WTC11 (cell line): Measurements from ENCODE around the gene RPS6KL1. TPM values are rescaled to one million over a fixed set of nuclear protein-coding genes. Genes with fewer than 3 reads are reported as not detected.

Experiments used
- ATAC-seq: fragments of 200-7000 bp; cut with Tn5 transposase; 2 replicates; pipeline ENCODE4 v1.10.0; 2021; ENCODE audit warnings: mild to moderate bottlenecking, moderate library complexity
- CTCF ChIA-PET: fragments of 300-600 bp; sonication (Branson Sonifier 250); formaldehyde crosslinking; loops from one replicate; lab custom pipeline; 2021; ENCODE audit warnings: antibody characterized with exemption; lab: Charles Lee
- POLR2A ChIA-PET: fragments of 350-600 bp; sonication (Branson Sonifier 250); formaldehyde crosslinking; loops from one replicate; lab custom pipeline; 2021; ENCODE audit warnings: antibody characterized with exemption; lab: Charles Lee
- DNase-seq: peaks from one replicate; pipeline ENCODE4 v3.0.0; 2021; ENCODE audit warnings: low spot score
- H3K27ac Mint-ChIP-seq: 2 replicates; pipeline ENCODE4 v1.8.0; 2021; ENCODE audit warnings: mixed read lengths
- H3K27me3 Mint-ChIP-seq: 2 replicates; pipeline ENCODE4 v1.8.0; 2021; ENCODE audit warnings: low read depth, mild to moderate bottlenecking, moderate library complexity, mixed read lengths
- H3K36me3 Mint-ChIP-seq: 2 replicates; pipeline ENCODE4 v1.8.0; 2021; ENCODE audit warnings: mixed read lengths
- H3K4me1 Mint-ChIP-seq: 2 replicates; pipeline ENCODE4 v1.8.0; 2022; ENCODE audit warnings: mixed read lengths
- H3K4me3 Mint-ChIP-seq: 2 replicates; pipeline ENCODE4 v1.8.0; 2021; ENCODE audit warnings: mild to moderate bottlenecking, moderate library complexity, mixed read lengths
- H3K9me3 Mint-ChIP-seq: 2 replicates; pipeline ENCODE4 v1.8.0; 2021; ENCODE audit warnings: mixed read lengths
- AFF4 ChIP-seq: sonication (generic); formaldehyde crosslinking; IDR thresholded peaks from 2 replicates; pipeline ENCODE4 v1.8.1; 2023; ENCODE audit warnings: mild to moderate bottlenecking, missing genetic modification reagents, borderline replicate concordance
- CBFB ChIP-seq: sonication (generic); formaldehyde crosslinking; IDR thresholded peaks from 2 replicates; pipeline ENCODE4 v1.8.1; 2022; ENCODE audit warnings: mild to moderate bottlenecking, low read depth, missing genetic modification reagents
- E2F4 ChIP-seq: sonication (generic); formaldehyde crosslinking; IDR thresholded peaks from 2 replicates; pipeline ENCODE4 v1.8.1; 2022; ENCODE audit warnings: low read depth, mild to moderate bottlenecking, moderate library complexity, missing genetic modification reagents, borderline replicate concordance
- ESRRA ChIP-seq: sonication (generic); formaldehyde crosslinking; IDR thresholded peaks from 2 replicates; pipeline ENCODE4 v1.8.1; 2022; ENCODE audit warnings: mild to moderate bottlenecking, missing genetic modification reagents, borderline replicate concordance
- FOXJ3 ChIP-seq: sonication (generic); formaldehyde crosslinking; IDR thresholded peaks from 2 replicates; pipeline ENCODE4 v1.9.0; 2021; ENCODE audit warnings: missing genetic modification reagents, mild to moderate bottlenecking, borderline replicate concordance
- FOXK1 ChIP-seq: sonication (generic); formaldehyde crosslinking; IDR thresholded peaks from 2 replicates; pipeline ENCODE4 v1.8.0; 2022; ENCODE audit warnings: mild to moderate bottlenecking, moderate library complexity, missing genetic modification reagents
- IRF2 ChIP-seq: sonication (generic); formaldehyde crosslinking; IDR thresholded peaks from 2 replicates; pipeline ENCODE4 v1.8.0; 2022; ENCODE audit warnings: low read depth, missing genetic modification reagents, borderline replicate concordance
- MAX ChIP-seq: sonication (generic); formaldehyde crosslinking; IDR thresholded peaks from 2 replicates; pipeline ENCODE4 v1.8.0; 2022; ENCODE audit warnings: mild to moderate bottlenecking, missing genetic modification reagents
- NFE2L1 ChIP-seq: sonication (generic); formaldehyde crosslinking; IDR thresholded peaks from 2 replicates; pipeline ENCODE4 v1.8.1; 2023; ENCODE audit warnings: missing genetic modification reagents
- SMAD4 ChIP-seq: sonication (generic); formaldehyde crosslinking; IDR thresholded peaks from 2 replicates; pipeline ENCODE4 v1.8.0; 2022; ENCODE audit warnings: mild to moderate bottlenecking, missing genetic modification reagents
- TCF7 ChIP-seq: sonication (generic); formaldehyde crosslinking; IDR thresholded peaks from 2 replicates; pipeline ENCODE4 v1.8.0; 2022; ENCODE audit warnings: mild to moderate bottlenecking, low read depth, missing genetic modification reagents, moderate library complexity
- ZNF121 ChIP-seq: sonication (generic); formaldehyde crosslinking; IDR thresholded peaks from 2 replicates; pipeline ENCODE4 v1.8.0; 2023; ENCODE audit warnings: missing genetic modification reagents
- ZNF263 ChIP-seq: sonication (generic); formaldehyde crosslinking; IDR thresholded peaks from 2 replicates; pipeline ENCODE4 v1.8.1; 2022; ENCODE audit warnings: low read depth, mild to moderate bottlenecking, moderate library complexity, missing genetic modification reagents
- ZNF416 ChIP-seq: fragments of 250-450 bp; sonication (Bioruptor Pico); IDR thresholded peaks from 2 replicates; pipeline ENCODE4 v1.9.0; 2021; ENCODE audit warnings: mild to moderate bottlenecking, inconsistent platforms
- ZNF423 ChIP-seq: fragments of 250-450 bp; sonication (Bioruptor Pico); IDR thresholded peaks from 2 replicates; pipeline ENCODE4 v2.1.2; 2022; ENCODE audit warnings: mild to moderate bottlenecking, moderate library complexity
- total RNA-seq: library from RNA; stranded (reverse); gene quantifications from 3 replicates; pipeline ENCODE4 v1.2.3, GENCODE V29; 2021
- TF ChIP-seq, protein P1 (sequence below): fragments of 250-450 bp; sonication (Bioruptor Pico); IDR thresholded peaks from 2 replicates; pipeline ENCODE4 v1.8.0; 2021; ENCODE audit warnings: mild to moderate bottlenecking
- TF ChIP-seq, protein P2 (sequence below): sonication (generic); formaldehyde crosslinking; conservative IDR thresholded peaks from 2 replicates; pipeline ENCODE4 v1.8.1; 2022; ENCODE audit warnings: mild to moderate bottlenecking, missing genetic modification reagents
- TF ChIP-seq, protein P3 (sequence below): sonication (generic); formaldehyde crosslinking; IDR thresholded peaks from 2 replicates; pipeline ENCODE4 v1.8.0; 2023; ENCODE audit warnings: missing genetic modification reagents

The RPS6KL1 gene
- total RNA-seq, 1 experiment from 2014 or later = 10.6 TPM

DNA sequence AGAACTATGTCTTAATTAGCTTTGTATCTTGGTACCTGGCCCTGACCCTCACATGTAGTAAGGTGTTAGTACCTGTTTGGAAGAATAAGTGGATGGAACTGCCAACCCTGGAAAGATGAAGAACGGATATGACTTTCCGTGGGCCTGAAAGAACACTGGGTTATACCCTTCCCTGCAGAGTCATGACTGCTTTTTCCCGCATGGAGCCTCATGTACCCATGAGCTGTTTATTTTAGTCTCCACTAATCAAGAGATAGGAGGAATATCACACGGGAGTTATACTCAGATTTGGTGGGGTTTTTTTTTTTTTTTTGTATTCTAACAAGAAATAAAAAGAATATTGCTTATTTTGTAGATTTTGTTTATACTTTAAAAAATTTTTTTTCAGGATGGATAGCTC lies 25.4 kb downstream of the RPS6KL1 start:
- Mint-ChIP-seq H3K27me3 (no peaks in the 10 kb centered on the region), H3K9me3 (no peaks in the 10 kb centered on the region), H3K4me3 (no peak overlapping the region), H3K27ac (no peak overlapping the region; the same call in 1 of the 2 replicates), H3K36me3 (peaks cover 94% of the 10 kb centered on the region), H3K4me1 (peaks cover 1% of the 10 kb centered on the region; the same call in 1 of the 2 replicates)
- CTCF ChIA-PET = interaction anchor here (0.7 to 1.8 kb wide), 4 partner anchors 8 to 602 kb away, joined by 3 to 9 read pairs (median 5); no protein-coding TSS in a partner anchor
- TF ChIP-seq NFE2L1 (no peak), IRF2 (CRISPR knock-in tag) (no peak), MAX (no peak), ZNF121 (no peak), AFF4 (CRISPR knock-in tag) (no peak), ZNF416 (CRISPR knock-in tag) (no peak), TCF7 (CRISPR knock-in tag) (no peak), SMAD4 (CRISPR knock-in tag) (no peak), ZNF263 (CRISPR knock-in tag) (no peak), CBFB (CRISPR knock-in tag) (no peak), E2F4 (CRISPR knock-in tag) (no peak), ESRRA (no peak), FOXJ3 (no peak)
- TF ChIP-seq, protein P1, sequence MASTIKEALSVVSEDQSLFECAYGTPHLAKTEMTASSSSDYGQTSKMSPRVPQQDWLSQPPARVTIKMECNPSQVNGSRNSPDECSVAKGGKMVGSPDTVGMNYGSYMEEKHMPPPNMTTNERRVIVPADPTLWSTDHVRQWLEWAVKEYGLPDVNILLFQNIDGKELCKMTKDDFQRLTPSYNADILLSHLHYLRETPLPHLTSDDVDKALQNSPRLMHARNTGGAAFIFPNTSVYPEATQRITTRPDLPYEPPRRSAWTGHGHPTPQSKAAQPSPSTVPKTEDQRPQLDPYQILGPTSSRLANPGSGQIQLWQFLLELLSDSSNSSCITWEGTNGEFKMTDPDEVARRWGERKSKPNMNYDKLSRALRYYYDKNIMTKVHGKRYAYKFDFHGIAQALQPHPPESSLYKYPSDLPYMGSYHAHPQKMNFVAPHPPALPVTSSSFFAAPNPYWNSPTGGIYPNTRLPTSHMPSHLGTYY (CRISPR knock-in tag) = no peak
- TF ChIP-seq, protein P2, sequence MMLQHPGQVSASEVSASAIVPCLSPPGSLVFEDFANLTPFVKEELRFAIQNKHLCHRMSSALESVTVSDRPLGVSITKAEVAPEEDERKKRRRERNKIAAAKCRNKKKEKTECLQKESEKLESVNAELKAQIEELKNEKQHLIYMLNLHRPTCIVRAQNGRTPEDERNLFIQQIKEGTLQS (CRISPR knock-in tag) = no peak
- TF ChIP-seq, protein P3, sequence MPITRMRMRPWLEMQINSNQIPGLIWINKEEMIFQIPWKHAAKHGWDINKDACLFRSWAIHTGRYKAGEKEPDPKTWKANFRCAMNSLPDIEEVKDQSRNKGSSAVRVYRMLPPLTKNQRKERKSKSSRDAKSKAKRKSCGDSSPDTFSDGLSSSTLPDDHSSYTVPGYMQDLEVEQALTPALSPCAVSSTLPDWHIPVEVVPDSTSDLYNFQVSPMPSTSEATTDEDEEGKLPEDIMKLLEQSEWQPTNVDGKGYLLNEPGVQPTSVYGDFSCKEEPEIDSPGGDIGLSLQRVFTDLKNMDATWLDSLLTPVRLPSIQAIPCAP (CRISPR knock-in tag) = no peak
- POLR2A ChIA-PET = interaction anchor here (0.7 kb wide), 1 partner anchor 9 kb away, joined by 4 read pairs; no protein-coding TSS in a partner anchor
- ATAC-seq (no peak), DNase-seq (no peak)

GRCh38 chr14:74896400-74896799 lies 26.7 kb downstream of the RPS6KL1 start:
- no peak for ATAC-seq
- DNase-seq = no peak
- POLR2A ChIA-PET = no interaction called here
- no peak overlapping the region for H3K4me3 Mint-ChIP-seq
- CTCF ChIA-PET = interaction anchor here (0.8 to 1.8 kb wide), 6 partner anchors 9 to 49 kb away, joined by 3 to 9 read pairs (median 4); no protein-coding TSS in a partner anchor
- H3K27me3 Mint-ChIP-seq = no peaks in the 10 kb centered on the region
- H3K36me3 Mint-ChIP-seq = peaks cover 93% of the 10 kb centered on the region
- no peaks in the 10 kb centered on the region for H3K9me3 Mint-ChIP-seq
- no peaks in the 10 kb centered on the region for H3K4me1 Mint-ChIP-seq
- TF ChIP-seq ZNF423 (CRISPR knock-in tag) (no peak), FOXK1 (CRISPR knock-in tag) (no peak)
- H3K27ac Mint-ChIP-seq = no peak overlapping the region
